Tibial nerve (tissue), 4 donors: ENCODE measurements around the gene MBP. TPM values are rescaled to one million over a fixed set of nuclear protein-coding genes. Genes with fewer than 3 reads are reported as not detected.

Source experiments
- DNase-seq, 2 donors: peaks; one replicate each; pipeline ENCODE4 v3.0.0-alpha.2; 2019; ENCODE audit warnings: low spot score in 2 of 2
- H3K27ac ChIP-seq, 4 donors: fragments of 200-600 bp; sonication (generic) in 3 of 4; one replicate each; pipeline ENCODE4 v1.5.1; 2017 to 2019; ENCODE audit warnings: mild to moderate bottlenecking in 1 of 4
- H3K27me3 ChIP-seq, 2 donors: fragments of 200-600 bp; sonication (generic) in 1 of 2; one replicate each; pipeline versions ENCODE4 v1.5.1 to v1.6.0; 2017 to 2019
- H3K36me3 ChIP-seq, 3 donors: fragments of 200-600 bp; sonication (generic); one replicate each; pipeline ENCODE4 v1.5.1; 2018 to 2019
- H3K4me1 ChIP-seq, 4 donors: fragments of 200-600 bp; sonication (generic) in 3 of 4; one replicate each; pipeline ENCODE4 v1.5.1; 2017 to 2019
- H3K4me3 ChIP-seq, 4 donors: fragments of 200-600 bp; sonication (generic) in 3 of 4; one replicate each; pipeline ENCODE4 v1.5.1; 2017 to 2019; ENCODE audit warnings: mild to moderate bottlenecking in 1 of 4, moderate library complexity in 1 of 4
- H3K9me3 ChIP-seq, 4 donors: fragments of 200-600 bp; sonication (generic) in 3 of 4; one replicate each; pipeline ENCODE4 v1.5.1; 2017 to 2019
- EP300 ChIP-seq, 2 donors: sonication (generic); formaldehyde crosslinking; IDR thresholded peaks; one replicate each; pipeline ENCODE4 v1.6.1; 2017; ENCODE audit warnings: antibody characterized with exemption in 2 of 2, mild to moderate bottlenecking in 1 of 2
- POLR2A ChIP-seq, 2 donors: fragments of 450-650 bp; IDR thresholded peaks; one replicate each; pipeline ENCODE4 v1.6.1; 2017; ENCODE audit warnings: antibody characterized with exemption in 2 of 2, mild to moderate bottlenecking in 2 of 2, moderate library complexity in 2 of 2
- WGBS, 2 donors: methylation state at CpG; one replicate each; pipeline ENCODE4 v1.1.5; 2018; 5-methylcytosine and 5-hydroxymethylcytosine counted together
- total RNA-seq, 4 donors: library from RNA; depleted of rRNA; stranded (reverse); fragments of >200 nt; gene quantifications; one replicate each; pipeline ENCODE4 v1.1.0, GENCODE V29; 2016
- TF ChIP-seq, protein P1 (sequence below), 5 experiments: fragments of 200-600 bp in 3 of 5; fragments of 450-650 bp in 2 of 5; sonication (generic) in 3 of 5; IDR thresholded peaks; one replicate each; pipeline ENCODE4 v1.5.1; 2016 to 2019; ENCODE audit warnings: antibody characterized with exemption in 5 of 5, mild to moderate bottlenecking in 3 of 5, moderate library complexity in 2 of 5

MBP gene
- total RNA-seq, 4 donors from 2014 or later = 831 to 1,485 (median 1,405) TPM

DNA sequence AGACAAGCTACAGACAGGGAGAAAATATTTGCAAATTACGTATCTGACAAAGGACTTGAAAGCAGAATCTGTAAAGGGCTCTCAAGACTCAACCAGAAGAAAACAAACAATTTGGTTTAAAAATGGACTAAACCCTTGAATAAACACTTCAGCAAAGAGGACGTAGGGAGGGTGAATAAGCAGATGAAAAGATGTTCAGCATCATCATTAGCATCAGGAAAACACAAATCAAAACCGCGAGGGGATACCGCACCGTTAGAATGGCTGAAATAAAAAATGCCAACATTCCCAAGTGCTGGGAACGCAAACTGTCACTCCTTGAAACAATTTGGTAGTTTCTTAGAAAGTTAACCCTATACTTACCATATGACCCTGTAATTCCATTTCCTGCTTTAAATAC lies 136.7 kb downstream of the MBP start:
- Histone ChIP-seq H3K9me3 (no peaks in the 10 kb centered on the region), H3K36me3 (no peaks in the 10 kb centered on the region), H3K27ac (peak overlapping the region in 3 of 4 donors; percentile 0 to 82 (median 74)), H3K4me3 (peak overlapping the region in 1 of 4 donors; percentile 0), H3K4me1 (peaks cover 0 to 54% (median 13%) of the 10 kb centered on the region in 4 donors), H3K27me3 (no peaks in the 10 kb centered on the region)
- TF ChIP-seq, protein P1, sequence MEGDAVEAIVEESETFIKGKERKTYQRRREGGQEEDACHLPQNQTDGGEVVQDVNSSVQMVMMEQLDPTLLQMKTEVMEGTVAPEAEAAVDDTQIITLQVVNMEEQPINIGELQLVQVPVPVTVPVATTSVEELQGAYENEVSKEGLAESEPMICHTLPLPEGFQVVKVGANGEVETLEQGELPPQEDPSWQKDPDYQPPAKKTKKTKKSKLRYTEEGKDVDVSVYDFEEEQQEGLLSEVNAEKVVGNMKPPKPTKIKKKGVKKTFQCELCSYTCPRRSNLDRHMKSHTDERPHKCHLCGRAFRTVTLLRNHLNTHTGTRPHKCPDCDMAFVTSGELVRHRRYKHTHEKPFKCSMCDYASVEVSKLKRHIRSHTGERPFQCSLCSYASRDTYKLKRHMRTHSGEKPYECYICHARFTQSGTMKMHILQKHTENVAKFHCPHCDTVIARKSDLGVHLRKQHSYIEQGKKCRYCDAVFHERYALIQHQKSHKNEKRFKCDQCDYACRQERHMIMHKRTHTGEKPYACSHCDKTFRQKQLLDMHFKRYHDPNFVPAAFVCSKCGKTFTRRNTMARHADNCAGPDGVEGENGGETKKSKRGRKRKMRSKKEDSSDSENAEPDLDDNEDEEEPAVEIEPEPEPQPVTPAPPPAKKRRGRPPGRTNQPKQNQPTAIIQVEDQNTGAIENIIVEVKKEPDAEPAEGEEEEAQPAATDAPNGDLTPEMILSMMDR (IDR thresholded peaks at IDR 0.05) = no peak
- TF ChIP-seq POLR2A (IDR thresholded peaks at IDR 0.05) (no peak), EP300 (IDR thresholded peaks at IDR 0.05) (no peak)
- DNase-seq = no peak
- WGBS, 2 donors = 31 to 33% methylated on average over 7 of the region's 7 CpGs

GRCh38 chr18:76994086-76994654 lies 138.4 kb downstream of the MBP start:
- no peak for DNase-seq
- peaks cover 0 to 43% (median 11%) of the 10 kb centered on the region in 4 donors for H3K4me1 ChIP-seq
- H3K4me3 ChIP-seq = no peak overlapping the region
- H3K27ac ChIP-seq = peak overlapping the region in 3 of 4 donors; percentile 39 to 82 (median 82)
- H3K9me3 ChIP-seq = no peaks in the 10 kb centered on the region
- WGBS, 2 donors = 63 to 70% methylated on average over 8 of the region's 8 CpGs
- TF ChIP-seq POLR2A (IDR thresholded peaks at IDR 0.05) (no peak), EP300 (IDR thresholded peaks at IDR 0.05) (no peak)
- TF ChIP-seq, protein P1 (IDR thresholded peaks at IDR 0.05) = no peak
- peaks cover 0 to 9% (median 0%) of the 10 kb centered on the region in 3 donors for H3K36me3 ChIP-seq
- H3K27me3 ChIP-seq = no peaks in the 10 kb centered on the region

GRCh38 chr18:76993573-76993972 lies 139.0 kb downstream of the MBP start:
- Histone ChIP-seq H3K27me3 (no peaks in the 10 kb centered on the region), H3K4me1 (peaks cover 0 to 47% (median 11%) of the 10 kb centered on the region in 4 donors), H3K27ac (peak overlapping the region in 3 of 4 donors; percentile 39 to 82 (median 82)), H3K4me3 (no peak overlapping the region), H3K36me3 (peaks cover 0 to 11% (median 0%) of the 10 kb centered on the region in 3 donors), H3K9me3 (no peaks in the 10 kb centered on the region)
- WGBS, 2 donors = 73 to 79% methylated on average over 11 of the region's 11 CpGs
- DNase-seq = no peak
- TF ChIP-seq, protein P1 (IDR thresholded peaks at IDR 0.05) = no peak
- TF ChIP-seq POLR2A (IDR thresholded peaks at IDR 0.05) (no peak), EP300 (IDR thresholded peaks at IDR 0.05) (no peak)

GRCh38 chr18:76993085-76993382 lies 139.5 kb downstream of the MBP start:
- no peak for TF ChIP-seq EP300 (IDR thresholded peaks at IDR 0.05)
- TF ChIP-seq, protein P1 (IDR thresholded peaks at IDR 0.05) = no peak
- no peak for TF ChIP-seq POLR2A (IDR thresholded peaks at IDR 0.05)
- DNase-seq = no peak
- H3K4me1 ChIP-seq = peaks cover 0 to 53% (median 11%) of the 10 kb centered on the region in 4 donors
- 77 to 78% methylated on average over 6 of the region's 6 CpGs for WGBS, 2 donors
- H3K27me3 ChIP-seq = no peaks in the 10 kb centered on the region
- peak overlapping the region in 3 of 4 donors; percentile 23 to 82 (median 82) for H3K27ac ChIP-seq
- no peaks in the 10 kb centered on the region for H3K9me3 ChIP-seq
- H3K4me3 ChIP-seq = no peak overlapping the region
- peaks cover 0 to 11% (median 0%) of the 10 kb centered on the region in 3 donors for H3K36me3 ChIP-seq

- Histone ChIP-seq H3K4me1 (peaks cover 0 to 55% (median 13%) of the 10 kb centered on the region in 4 donors), H3K27ac (peak overlapping the region in 3 of 4 donors; percentile 23 to 82 (median 82)), H3K4me3 (no peak overlapping the region), H3K36me3 (peaks cover 0 to 11% (median 0%) of the 10 kb centered on the region in 3 donors), H3K27me3 (no peaks in the 10 kb centered on the region), H3K9me3 (no peaks in the 10 kb centered on the region)
- no peak for DNase-seq
- TF ChIP-seq POLR2A (IDR thresholded peaks at IDR 0.05) (no peak), EP300 (IDR thresholded peaks at IDR 0.05) (no peak)
- TF ChIP-seq, protein P1 (IDR thresholded peaks at IDR 0.05) = no peak
- WGBS, 2 donors = 71 to 76% methylated on average over 15 to 17 of the region's 17 CpGs
Measured at GRCh38 chr18:76992226-76993084, 140.1 kb downstream of the MBP start.
